Fibroblast of skin of right quadriceps (primary cell): ENCODE measurements around the gene GBX1.

Experiments used
- DNase-seq: peaks from one replicate; pipeline ENCODE4 v3.0.0-alpha.2; 2013

GBX1 gene

DNA sequence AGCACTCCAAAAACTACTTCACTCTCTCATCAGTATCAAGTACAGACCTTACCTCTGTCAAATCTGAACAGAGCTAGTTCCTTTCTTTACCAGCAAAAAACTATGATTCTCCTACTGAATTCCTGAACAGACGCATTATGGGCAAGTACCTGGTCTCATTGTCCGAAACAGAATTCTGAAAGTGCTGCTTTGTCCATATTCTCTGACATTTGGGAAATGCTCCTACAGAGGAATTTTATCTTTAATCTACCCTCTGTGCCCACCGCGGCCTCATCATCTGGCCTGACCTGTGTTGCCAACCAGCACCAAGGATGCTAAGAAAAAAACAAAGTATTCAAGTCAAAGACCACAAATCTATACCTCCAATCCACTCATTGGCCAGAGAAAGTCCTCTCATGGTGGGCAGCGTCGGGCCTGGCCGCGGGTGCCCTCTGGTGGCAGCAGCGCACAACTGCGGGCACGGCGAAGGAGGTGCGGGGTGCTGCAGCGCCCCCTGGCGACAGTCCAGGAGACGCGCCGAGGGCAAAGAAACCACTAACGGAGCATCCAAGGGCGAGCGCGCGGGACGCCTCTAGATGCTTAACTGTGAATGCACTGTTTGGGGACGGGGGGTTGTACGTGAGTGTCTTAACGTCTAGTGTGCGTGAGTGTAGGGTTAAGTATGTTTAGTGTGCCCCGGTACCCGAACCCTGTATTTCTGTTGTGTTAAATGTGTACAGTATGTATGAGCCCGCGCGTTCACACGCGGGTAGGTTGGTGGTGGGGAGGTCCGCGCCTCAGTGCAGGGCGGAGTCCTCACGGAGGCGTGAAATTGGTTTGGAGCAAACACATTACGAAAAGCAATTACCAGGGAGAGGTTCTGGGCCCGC is 5.0 kb upstream of the GBX1 start:
- peak; percentile 63 for DNase-seq

DNA sequence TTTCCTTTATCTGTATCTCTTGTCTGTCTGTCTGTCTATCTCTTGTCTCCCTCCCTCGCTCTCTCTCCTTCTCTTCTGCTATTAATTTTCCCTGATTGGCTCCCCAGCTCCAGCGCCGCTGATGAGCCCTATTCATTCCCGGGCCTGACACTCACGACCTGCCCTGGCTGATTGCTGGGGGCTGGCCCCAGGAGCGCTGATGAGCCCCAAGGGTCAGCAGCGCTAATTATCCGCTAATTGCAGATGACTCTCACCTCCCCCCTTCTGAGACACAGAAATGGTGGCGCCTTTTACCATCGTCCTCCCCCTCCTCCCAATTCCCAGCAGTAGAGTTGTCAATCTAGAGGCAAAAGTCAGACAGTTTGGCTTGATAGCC is 1.3 kb upstream of the GBX1 start:
- no peak for DNase-seq

DNA sequence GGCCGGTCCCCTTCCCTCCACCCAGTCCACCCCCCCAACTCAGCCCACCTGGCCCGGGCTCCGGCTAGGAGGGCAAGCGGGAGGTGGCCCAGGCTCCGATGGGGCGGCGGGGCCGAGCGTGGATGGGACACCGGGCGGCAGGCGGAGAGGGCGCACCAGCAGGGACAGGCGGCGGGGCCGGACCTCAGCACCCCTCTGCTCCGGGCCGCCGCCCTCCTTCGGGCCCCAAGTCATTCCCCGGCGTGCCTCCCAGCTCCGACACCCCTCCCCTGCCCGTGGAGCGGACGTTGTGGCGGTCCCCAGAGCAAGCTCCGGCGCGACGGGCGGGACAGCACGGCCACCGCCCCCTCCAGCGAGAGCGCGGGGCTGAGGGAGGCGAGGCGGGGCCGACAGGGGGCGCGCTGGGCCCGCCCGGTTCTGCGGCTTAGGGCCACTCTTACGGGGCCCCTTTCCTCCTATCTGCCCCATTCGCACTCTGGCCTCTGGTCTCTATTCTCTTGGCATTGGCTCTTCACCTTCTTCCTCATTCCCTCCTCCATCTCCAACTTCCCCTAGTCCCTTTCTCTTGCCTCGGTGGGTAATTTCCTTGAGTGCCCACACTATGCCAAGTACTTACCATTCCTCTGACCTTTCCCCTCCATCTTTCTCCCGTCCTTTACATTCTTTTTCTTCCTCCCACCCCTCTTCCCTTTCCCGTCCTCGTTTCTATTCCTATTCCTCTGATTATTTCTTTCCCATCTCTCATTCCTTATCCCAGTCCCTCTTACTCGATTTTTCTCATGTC is 701 bp upstream of the GBX1 start:
- no peak for DNase-seq

DNA sequence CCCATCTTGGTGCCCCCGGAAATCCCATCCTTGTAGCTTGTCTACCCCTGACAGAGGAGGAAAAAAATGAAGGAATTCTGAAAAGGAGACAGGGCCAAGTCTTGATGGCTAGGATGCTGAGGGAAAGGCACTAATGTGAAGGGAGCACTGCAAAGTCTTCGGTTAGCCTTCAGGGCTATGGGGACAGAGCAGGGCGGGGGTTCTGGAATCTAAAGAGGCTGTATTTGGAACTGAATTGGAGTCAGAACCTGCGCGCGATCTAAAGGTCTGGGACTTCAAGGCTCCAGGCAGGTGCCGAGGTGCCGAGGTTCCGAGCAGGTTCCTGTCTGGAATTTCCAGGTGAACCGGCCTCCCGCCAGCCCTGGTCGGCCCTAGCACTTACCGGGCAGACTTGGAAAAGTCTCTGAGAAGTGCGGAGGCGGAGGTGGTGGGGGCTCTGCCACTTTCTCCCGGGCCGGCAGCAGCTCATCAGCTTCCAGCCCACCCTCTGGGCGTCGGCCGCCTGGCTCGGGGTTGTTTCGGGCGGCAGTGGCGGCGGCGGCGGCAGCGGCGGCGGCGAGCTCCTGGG is 781 bp downstream of the GBX1 start:
- no peak for DNase-seq

DNA sequence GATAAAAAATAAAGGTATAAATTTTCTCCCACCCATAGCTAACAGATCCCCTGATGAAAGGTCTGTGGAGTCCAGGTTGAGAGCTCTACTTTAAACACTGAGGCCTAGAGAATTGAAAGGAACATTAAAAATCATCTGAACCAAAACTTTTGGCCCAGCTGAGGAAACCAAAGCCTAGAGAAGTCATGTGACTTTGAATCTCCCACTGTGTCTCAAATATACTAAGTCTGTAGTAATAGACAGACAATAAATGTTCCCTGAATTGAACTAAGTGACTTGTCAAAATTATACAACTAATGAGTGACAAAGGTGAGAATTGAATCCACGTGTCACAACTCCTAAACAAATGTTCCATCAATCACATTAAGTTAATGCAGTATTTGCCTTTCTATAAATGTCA is 5.7 kb downstream of the GBX1 start:
- no peak for DNase-seq

DNA sequence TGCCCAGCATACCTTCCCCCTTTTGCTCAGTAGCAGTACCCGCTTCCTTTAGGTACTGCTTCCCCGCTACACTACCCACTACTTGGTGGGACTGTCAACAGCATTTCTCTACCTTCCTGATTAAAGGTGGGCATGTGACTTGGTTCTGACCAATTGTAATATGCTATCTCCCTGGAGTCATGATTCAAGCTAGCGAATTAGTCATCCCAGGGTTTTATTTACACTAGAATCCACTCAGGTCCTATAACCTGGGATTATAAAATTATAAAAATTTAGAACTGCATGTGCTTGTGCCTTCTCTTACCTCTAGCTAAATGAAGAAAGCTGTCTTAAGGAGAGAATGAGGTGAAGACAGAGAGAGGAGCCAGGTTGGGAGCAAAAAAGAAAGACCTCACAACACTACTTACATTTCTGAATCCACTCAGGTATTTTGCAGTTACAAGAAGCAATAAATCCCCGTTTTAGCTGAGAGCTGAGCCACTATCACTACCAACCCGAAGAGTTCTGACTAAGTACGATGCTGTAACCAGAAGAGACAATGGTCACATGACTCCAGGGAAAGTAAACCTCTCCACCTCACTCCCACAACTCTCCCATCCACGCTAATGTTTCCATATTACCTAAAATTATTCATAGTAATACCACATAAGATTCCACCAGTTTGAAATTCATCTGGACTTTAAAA is 9.7 kb downstream of the GBX1 start:
- DNase-seq: no peak

DNA sequence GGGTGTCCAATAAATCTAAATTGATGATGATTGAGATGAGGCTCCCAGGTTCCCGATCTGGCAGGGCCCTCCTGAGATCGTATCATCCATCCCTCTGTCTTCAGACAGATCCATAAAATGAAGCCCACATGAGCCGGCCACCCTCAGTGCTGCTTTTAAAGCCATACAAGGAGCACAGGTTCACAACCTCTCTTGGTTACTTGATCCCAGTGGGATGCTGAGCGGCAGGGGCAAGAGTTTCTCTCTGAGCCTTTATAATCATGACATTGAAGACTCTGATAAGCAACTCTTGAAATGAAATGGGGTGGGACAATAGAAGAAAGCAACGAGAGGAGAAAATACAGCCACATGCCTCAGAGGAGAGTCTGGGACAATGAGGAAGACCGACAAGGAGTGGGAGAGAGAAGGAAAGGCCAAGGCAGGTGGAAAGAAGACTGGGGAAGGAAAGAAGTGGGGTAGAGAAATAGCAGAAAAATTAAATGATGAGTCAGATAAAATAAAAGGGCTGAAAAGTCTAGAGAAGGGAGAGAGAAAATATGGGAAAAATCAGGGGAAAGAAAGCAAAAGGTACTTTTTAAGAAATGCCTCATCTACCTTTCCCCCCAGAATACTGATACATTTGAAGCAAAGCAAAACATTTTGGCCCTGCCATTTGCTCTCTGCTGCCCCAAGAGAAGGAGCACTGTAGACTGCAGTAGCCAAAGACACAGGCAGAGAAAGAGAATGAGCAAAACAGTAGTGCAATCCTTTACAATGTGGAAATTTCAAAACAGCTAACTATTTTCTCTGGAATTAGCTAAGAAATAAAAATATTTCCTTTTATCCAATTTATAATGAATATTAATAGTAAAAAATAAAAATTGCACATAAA is 14.6 kb downstream of the GBX1 start:
- no peak for DNase-seq

DNA sequence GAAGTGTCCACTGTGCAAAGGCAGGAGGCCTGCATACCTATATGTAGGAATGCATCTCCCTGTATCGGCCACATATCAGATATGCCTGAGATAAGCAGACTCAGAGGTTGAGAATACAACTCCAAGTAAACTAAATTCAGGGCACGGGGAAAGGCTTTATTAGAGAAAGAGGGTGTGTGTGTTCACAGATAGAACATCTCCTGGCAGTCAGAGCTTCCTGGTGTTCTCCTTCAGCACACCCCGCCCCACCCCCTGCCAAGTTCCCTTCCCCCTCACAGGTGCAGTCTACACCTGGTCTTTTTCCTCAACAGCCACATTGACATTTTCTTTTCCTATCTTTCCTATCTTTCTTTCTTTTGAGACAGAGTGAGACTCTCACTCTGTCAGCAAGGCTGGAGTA is 17.1 kb downstream of the GBX1 start:
- DNase-seq: no peak

DNA sequence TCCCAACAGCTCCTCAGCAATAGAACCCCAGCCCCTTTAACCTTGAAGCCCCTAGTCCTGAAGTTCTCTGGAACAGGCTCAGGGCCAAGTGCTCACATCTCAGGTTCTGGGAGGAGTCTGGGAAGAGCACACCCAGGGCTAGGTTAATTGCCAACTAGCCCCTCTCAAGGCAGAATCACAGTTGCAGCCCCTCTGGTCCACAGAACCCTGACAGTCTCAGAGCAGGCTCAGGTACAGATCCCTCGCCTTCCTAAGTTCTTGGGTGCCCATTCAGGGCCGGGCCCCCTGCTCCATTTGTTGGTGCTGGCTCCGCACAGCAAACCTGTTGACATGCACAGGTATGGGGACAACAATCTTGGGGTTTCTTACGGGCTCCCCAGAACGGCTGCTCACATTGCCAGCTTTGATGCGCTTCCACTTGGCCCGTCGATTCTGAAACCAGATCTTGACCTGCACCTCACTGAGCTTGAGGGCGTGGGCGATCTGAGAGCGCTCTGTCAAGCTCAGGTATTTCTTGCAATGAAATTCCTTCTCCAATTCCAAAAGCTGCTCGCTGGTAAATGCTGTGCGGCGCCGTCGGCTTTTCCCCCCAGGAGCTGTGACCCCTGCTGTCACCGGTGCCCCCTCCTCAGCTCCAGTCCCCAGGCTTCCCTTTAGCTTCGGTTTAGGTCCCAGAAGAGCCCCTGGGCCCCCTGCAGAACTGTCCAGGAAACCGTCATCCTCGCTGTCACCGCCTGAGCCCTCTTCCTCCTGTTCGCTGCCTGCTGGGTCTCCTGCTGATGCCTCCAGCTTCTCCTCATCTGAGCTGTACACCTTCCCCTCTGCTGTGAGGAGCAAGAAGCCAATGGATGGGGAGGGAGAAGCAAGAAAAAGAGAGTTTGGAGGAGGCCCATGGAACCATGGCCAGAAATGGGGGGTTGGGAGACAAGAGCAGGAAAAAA is 18.9 kb downstream of the GBX1 start:
- DNase-seq: no peak

DNA sequence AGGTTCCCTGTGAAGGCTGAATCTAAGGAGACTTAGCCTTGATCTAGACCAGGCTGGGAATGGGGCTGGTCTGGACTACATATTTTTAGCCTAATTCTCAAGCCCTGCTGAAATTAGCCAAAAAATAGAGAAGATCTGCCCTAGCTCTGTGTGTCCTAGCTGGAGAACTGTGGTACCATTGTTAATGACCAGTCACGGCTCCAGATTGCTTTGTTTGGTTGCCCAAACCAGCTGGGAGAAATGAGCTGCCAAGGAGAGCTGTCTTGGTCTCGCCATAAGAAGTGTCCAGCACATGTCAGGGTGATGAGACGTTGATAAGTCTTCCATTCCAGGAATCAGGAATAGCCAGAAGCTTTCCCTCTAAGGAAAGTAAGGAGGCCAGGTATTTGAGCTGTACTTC is 20.7 kb downstream of the GBX1 start:
- no peak for DNase-seq

DNA sequence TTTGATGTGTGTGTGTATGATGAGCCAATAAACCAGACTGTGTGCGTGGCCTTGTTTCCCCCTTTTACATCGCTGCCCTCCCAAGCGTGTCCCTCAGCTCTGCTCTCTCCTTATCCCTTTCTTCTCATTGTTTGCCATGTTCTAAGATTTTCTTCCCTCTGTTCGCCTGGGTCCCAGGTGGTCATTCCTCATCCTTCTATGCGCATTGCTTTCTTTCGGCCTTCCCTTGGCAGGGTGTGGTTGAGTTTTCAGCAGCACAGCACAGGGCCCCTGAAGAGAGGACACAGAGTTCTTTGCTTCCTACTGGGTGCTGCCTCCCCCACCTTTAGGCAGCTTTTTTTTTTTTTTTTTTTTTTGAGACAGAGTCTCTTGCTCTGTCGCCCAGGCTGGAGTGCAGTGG is 23.1 kb downstream of the GBX1 start:
- DNase-seq: no peak

DNA sequence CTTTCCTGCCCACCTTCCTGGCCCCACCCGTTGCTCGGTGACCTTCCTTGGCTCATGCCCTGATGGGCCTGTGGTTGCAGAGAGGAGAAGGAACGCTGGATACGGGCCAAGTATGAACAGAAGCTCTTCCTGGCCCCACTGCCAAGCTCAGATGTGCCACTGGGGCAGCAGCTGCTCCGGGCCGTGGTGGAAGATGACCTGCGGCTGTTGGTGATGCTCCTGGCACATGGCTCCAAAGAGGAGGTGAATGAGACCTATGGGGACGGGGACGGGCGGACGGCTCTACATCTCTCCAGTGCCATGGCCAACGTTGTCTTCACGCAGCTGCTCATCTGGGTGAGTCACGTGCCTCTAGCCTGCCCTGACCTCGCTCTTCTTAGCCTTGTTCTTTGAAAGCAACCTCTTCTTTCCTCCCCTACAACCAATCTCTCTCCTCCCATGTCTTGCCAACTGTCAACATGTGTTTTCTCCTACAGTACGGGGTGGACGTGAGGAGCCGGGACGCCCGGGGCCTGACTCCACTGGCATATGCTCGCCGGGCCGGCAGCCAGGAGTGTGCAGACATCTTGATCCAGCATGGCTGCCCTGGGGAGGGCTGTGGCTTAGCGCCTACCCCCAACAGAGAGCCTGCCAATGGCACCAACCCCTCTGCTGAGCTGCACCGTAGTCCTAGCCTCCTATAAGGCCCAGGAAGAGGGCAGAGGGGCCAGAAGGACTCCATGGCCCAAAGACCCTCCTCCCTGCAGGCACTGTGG is 24.1 kb downstream of the GBX1 start:
- no peak for DNase-seq

DNA sequence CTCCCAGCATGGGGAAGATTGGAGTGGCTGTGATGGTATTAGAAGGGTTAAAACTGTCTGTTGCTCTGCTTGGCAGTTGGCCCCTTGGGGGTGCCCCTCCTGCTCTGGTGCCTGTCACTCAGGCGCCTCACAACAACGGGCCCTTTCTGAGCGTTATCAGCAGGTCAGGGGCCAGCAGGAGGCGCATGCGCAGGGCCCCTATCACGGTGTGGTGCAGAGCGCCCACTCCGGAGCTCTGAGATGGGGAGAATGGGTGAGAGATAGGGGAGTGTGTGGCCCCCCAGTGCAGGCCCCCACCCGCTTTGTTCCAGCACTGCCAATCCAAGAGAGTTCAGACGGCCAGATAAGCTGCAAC is 24.8 kb downstream of the GBX1 start:
- DNase-seq: no peak

DNA sequence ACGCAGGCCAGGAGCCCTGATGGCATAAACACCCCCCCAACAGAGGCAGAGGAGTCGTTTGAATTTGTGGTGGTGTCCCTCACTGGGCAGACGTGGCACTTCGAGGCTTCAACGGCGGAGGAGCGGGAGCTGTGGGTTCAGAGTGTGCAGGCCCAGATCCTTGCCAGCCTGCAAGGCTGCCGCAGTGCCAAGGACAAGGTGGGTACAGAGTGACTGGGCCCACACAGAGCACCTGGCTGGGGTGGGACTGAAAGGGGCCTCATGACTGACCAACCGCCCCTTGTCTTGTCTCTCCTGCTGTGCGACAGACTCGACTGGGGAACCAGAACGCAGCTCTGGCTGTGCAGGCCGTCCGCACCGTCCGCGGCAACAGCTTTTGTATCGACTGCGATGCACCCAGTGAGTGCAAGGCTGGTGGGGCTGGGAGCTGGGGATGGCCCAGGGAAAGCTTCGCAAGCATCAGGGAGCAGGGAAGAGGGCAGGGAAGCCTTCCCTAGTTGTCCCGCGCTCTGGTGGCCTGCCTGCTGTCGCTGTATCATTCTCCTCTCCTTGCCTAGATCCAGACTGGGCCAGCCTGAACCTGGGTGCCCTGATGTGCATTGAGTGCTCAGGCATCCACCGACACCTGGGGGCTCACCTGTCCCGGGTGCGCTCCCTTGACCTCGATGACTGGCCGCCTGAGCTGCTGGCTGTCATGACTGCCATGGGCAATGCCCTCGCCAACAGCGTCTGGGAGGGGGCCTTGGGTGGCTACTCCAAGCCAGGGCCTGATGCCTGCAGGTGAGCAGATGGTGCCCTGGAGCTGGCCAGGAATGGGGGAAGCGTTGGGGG is 25.4 kb downstream of the GBX1 start:
- DNase-seq: no peak

DNA sequence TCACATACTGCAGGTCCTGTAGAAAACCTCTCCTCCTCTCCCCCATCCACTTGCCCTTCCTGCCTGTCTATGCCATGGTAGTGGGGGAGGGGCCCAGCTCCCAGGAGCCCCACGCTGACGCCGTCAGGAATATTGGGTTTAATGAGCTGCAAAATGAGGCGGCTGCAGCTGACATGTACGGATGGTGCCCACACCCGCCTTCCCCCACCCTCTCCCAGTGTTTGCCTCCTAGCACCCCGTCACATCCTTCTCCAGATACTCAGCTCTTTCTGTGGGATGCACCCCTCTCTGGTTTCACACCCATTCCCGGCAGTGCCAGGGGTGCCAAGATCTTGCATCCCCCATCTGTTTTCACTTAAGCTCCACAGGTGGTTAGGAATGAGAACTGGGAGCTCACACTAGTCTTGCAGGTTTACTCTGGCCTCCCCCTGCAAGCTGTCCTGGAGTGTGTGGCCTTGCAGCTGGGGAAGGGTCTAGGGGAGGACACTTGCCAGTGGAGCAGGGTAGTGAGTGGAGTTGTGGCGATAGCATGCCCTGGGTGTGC is 26.1 kb downstream of the GBX1 start:
- DNase-seq: no peak

DNA sequence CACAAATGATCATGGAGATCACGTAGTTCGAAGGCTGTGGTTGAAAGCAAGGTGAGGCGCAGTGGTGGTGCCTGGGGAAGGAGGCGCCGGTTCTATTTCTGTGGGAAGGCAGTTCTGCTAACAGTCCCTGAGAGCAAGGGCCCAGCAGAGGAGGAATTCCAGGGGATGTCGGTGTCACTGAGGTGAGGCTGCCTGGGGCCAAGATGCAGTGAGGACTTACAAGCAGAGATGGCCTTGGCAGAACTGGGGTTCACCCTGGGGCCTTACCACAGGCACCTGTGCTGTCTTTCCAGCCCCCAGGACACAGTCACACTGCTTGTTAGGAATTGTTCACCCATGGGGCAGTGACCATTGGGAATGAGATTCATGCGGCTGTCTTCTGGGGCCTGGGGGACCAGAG is 26.7 kb downstream of the GBX1 start:
- DNase-seq: no peak

DNA sequence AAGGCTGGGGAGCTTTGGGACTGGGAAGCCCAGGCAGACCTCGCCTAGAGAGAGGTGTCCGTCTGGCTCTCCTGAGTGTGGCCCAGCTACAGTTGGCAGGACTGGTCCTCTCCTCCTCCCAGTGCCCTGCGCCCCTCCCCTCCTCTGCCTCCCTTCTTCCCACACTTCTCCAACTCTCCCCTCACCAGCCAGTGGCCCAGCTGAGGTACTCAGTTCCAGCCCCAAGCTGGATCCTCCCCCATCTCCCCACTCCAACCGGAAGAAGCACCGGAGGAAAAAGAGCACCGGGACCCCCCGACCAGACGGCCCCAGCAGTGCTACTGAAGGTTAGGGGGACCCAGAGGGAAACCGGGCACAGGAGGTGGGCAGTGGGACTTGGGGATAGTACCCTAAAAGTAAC is 27.7 kb downstream of the GBX1 start:
- no peak for DNase-seq

DNA sequence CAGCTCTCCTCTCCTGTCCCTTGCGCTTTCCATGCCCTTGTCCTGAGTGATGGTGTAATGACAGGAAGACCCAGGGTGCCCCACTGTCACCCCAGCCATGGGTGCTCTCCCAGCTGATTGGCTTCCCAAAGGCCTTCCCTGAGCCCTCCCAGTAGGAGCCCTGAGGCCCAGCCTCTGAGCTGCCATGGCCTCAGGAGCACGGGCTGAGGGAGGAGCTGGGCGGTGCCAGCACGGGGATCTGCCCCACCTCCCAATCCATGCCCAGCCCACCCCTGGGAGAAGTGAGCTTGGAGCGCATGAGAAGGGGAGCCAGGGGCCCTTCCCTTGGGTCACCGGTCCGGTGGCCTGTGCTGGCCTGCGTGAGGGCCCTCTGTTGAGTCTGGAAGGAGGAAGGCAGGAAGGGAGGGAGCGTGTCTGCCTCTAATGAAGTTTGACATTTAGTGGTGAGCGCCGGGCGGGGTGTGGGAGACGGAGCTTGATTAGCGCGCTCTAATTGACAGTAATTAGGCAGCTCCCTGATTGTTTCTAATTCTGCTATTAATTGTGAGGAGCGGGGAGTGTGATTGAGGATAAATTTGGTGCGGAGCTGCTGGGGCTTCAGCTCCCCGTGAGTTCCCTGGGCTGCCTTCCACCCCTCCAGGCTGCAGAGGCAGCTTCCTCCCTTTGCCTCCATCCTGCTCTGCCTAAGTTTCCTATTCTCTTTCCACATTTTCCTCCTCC is 28.3 kb downstream of the GBX1 start:
- no peak for DNase-seq
